Tongue (tissue), 2 donors: ENCODE measurements around the gene ITGA3. TPM values are rescaled to one million over a fixed set of nuclear protein-coding genes. Genes with fewer than 3 reads are reported as not detected.
"Not testable (repeated sequence)": the region's sequence is repeated elsewhere in the genome, so short reads cannot be mapped to it uniquely, and the experiment has no call there.

Source experiments
- DNase-seq: peaks from one replicate; pipeline ENCODE4 v3.0.0-alpha.2; 2015
- total RNA-seq: library from RNA; depleted of rRNA; stranded (reverse); fragments of >200 nt; gene quantifications from one replicate; pipeline ENCODE4 v1.2.3, GENCODE V29; 2014

Gene ITGA3
- total RNA-seq, 1 donor from 2014 or later: 42.2 TPM

- no peak for DNase-seq
Measured at GRCh38 chr17:50052822-50053653, 2.9 kb upstream of the ITGA3 start.

GRCh38 chr17:50053654-50053960 is 2.3 kb upstream of the ITGA3 start:
- peak; percentile 35 for DNase-seq

GRCh38 chr17:50055055-50055425 is 870 bp upstream of the ITGA3 start:
- peak; percentile 43 for DNase-seq

- DNase-seq: peak; percentile 76
Measured at GRCh38 chr17:50056217-50056960, 479 bp downstream of the ITGA3 start.

GRCh38 chr17:50056961-50057330 is 1.0 kb downstream of the ITGA3 start:
- peak; percentile 44 for DNase-seq

GRCh38 chr17:50057521-50057991 is 1.6 kb downstream of the ITGA3 start:
- DNase-seq: no peak

- DNase-seq: peak; percentile 89
Measured at GRCh38 chr17:50058296-50058953, 2.5 kb downstream of the ITGA3 start.

- no peak for DNase-seq
Measured at GRCh38 chr17:50059256-50059655, 3.3 kb downstream of the ITGA3 start.

GRCh38 chr17:50059759-50060273 is 3.9 kb downstream of the ITGA3 start:
- peak; percentile 57 for DNase-seq

GRCh38 chr17:50060951-50061712 is 5.2 kb downstream of the ITGA3 start:
- DNase-seq: peak; percentile 96

GRCh38 chr17:50061713-50062045 is 5.8 kb downstream of the ITGA3 start:
- not testable (repeated sequence) for DNase-seq

GRCh38 chr17:50062293-50063243 is 6.7 kb downstream of the ITGA3 start:
- DNase-seq: peak; percentile 90

- no peak for DNase-seq
Measured at GRCh38 chr17:50063561-50064252, 7.8 kb downstream of the ITGA3 start.

- DNase-seq: no peak
Measured at GRCh38 chr17:50064253-50065001, 8.5 kb downstream of the ITGA3 start.

- DNase-seq: no peak
Measured at GRCh38 chr17:50065056-50065455, 9.1 kb downstream of the ITGA3 start.

- DNase-seq: no peak
Measured at GRCh38 chr17:50066995-50067394, 11.1 kb downstream of the ITGA3 start.

GRCh38 chr17:50067996-50068395 is 12.1 kb downstream of the ITGA3 start:
- no peak for DNase-seq

GRCh38 chr17:50070908-50071680 is 15.2 kb downstream of the ITGA3 start:
- no peak for DNase-seq

GRCh38 chr17:50071692-50072091 is 15.8 kb downstream of the ITGA3 start:
- DNase-seq: no peak
